WTC11 (cell line): ENCODE results near the gene ENOX2.

Experiments
- ELF4 ChIP-seq: sonication (generic); formaldehyde crosslinking; IDR thresholded peaks from 2 replicates; pipeline ENCODE4 v1.8.1; 2022; ENCODE audit warnings: low read depth, mild to moderate bottlenecking, moderate library complexity, missing genetic modification reagents
- GABPB1 ChIP-seq: sonication (generic); formaldehyde crosslinking; IDR thresholded peaks from 2 replicates; pipeline ENCODE4 v1.8.1; 2023; ENCODE audit warnings: mild to moderate bottlenecking, missing genetic modification reagents
- MAX ChIP-seq: sonication (generic); formaldehyde crosslinking; IDR thresholded peaks from 2 replicates; pipeline ENCODE4 v1.8.0; 2022; ENCODE audit warnings: mild to moderate bottlenecking, missing genetic modification reagents
- NR1H2 ChIP-seq: sonication (generic); formaldehyde crosslinking; IDR thresholded peaks from 2 replicates; pipeline ENCODE4 v1.9.0; 2021; ENCODE audit warnings: mild to moderate bottlenecking, moderate library complexity, missing genetic modification reagents
- NR2C2 ChIP-seq: sonication (generic); formaldehyde crosslinking; IDR thresholded peaks from 2 replicates; pipeline ENCODE4 v1.8.0; 2022; ENCODE audit warnings: mild to moderate bottlenecking, missing genetic modification reagents
- TEAD1 ChIP-seq: sonication (generic); formaldehyde crosslinking; IDR thresholded peaks from 2 replicates; pipeline ENCODE4 v1.8.0; 2022; ENCODE audit warnings: mild to moderate bottlenecking, missing genetic modification reagents
- USF2 ChIP-seq: sonication (generic); formaldehyde crosslinking; IDR thresholded peaks from 2 replicates; pipeline ENCODE4 v1.8.1; 2023; ENCODE audit warnings: mild to moderate bottlenecking, missing genetic modification reagents, moderate library complexity
- ZNF121 ChIP-seq: sonication (generic); formaldehyde crosslinking; IDR thresholded peaks from 2 replicates; pipeline ENCODE4 v1.8.0; 2023; ENCODE audit warnings: missing genetic modification reagents
- TF ChIP-seq, protein P1 (sequence below): sonication (generic); formaldehyde crosslinking; IDR thresholded peaks from 2 replicates; pipeline ENCODE4 v1.8.0; 2022; ENCODE audit warnings: mild to moderate bottlenecking, missing genetic modification reagents
- TF ChIP-seq, protein P2 (sequence below): fragments of 200-600 bp; IDR thresholded peaks from 2 replicates; pipeline ENCODE4 v1.8.0; 2022; ENCODE audit warnings: antibody characterized with exemption
- TF ChIP-seq, protein P3 (sequence below): sonication (generic); formaldehyde crosslinking; IDR thresholded peaks from 2 replicates; pipeline ENCODE4 v1.8.1; 2022; ENCODE audit warnings: low read depth, mild to moderate bottlenecking, moderate library complexity, missing genetic modification reagents, borderline replicate concordance

DNA sequence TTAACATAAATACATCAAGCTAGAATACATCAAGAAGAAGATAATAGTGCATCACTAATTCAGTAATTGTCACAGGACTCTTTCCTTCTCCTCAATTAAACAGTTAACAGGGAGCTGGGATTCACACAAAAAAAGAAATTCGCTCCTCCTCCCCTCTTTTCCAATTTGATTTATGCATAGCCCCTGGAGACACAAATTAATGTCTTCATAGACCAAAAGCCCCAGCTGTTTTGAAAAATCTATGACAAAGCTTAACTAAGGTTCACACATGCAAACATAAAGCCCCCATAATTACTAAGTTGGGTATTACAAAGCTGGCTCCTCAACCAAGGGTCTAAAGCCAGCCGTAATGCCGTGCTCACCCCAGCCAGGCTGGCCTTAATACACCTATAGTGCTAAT, 61.2 kb downstream of the ENOX2 start:
- TF ChIP-seq, protein P1, sequence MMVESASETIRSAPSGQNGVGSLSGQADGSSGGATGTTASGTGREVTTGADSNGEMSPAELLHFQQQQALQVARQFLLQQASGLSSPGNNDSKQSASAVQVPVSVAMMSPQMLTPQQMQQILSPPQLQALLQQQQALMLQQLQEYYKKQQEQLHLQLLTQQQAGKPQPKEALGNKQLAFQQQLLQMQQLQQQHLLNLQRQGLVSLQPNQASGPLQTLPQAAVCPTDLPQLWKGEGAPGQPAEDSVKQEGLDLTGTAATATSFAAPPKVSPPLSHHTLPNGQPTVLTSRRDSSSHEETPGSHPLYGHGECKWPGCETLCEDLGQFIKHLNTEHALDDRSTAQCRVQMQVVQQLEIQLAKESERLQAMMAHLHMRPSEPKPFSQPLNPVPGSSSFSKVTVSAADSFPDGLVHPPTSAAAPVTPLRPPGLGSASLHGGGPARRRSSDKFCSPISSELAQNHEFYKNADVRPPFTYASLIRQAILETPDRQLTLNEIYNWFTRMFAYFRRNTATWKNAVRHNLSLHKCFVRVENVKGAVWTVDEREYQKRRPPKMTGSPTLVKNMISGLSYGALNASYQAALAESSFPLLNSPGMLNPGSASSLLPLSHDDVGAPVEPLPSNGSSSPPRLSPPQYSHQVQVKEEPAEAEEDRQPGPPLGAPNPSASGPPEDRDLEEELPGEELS (CRISPR knock-in tag), result no peak
- TF ChIP-seq, protein P2, sequence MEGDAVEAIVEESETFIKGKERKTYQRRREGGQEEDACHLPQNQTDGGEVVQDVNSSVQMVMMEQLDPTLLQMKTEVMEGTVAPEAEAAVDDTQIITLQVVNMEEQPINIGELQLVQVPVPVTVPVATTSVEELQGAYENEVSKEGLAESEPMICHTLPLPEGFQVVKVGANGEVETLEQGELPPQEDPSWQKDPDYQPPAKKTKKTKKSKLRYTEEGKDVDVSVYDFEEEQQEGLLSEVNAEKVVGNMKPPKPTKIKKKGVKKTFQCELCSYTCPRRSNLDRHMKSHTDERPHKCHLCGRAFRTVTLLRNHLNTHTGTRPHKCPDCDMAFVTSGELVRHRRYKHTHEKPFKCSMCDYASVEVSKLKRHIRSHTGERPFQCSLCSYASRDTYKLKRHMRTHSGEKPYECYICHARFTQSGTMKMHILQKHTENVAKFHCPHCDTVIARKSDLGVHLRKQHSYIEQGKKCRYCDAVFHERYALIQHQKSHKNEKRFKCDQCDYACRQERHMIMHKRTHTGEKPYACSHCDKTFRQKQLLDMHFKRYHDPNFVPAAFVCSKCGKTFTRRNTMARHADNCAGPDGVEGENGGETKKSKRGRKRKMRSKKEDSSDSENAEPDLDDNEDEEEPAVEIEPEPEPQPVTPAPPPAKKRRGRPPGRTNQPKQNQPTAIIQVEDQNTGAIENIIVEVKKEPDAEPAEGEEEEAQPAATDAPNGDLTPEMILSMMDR, result no peak
- TF ChIP-seq TEAD1 (no peak), ZNF121 (no peak), MAX (CRISPR knock-in tag) (no peak), ELF4 (CRISPR knock-in tag) (no peak), GABPB1 (CRISPR knock-in tag) (no peak), USF2 (CRISPR knock-in tag) (no peak), NR1H2 (CRISPR knock-in tag) (no peak), NR2C2 (CRISPR knock-in tag) (no peak)
- TF ChIP-seq, protein P3, sequence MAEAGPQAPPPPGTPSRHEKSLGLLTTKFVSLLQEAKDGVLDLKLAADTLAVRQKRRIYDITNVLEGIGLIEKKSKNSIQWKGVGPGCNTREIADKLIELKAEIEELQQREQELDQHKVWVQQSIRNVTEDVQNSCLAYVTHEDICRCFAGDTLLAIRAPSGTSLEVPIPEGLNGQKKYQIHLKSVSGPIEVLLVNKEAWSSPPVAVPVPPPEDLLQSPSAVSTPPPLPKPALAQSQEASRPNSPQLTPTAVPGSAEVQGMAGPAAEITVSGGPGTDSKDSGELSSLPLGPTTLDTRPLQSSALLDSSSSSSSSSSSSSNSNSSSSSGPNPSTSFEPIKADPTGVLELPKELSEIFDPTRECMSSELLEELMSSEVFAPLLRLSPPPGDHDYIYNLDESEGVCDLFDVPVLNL (CRISPR knock-in tag), result no peak
